WI38 (cell line): ENCODE results near the gene FUCA2.

Source experiments
- H3K4me3 ChIP-seq: 2 replicates; pipeline ENCODE4 v1.5.1; 2011; ENCODE audit warnings: low read depth, mild to moderate bottlenecking, control low read depth, low read length
- TF ChIP-seq, protein P1 (sequence below): IDR thresholded peaks from 2 replicates; pipeline ENCODE4 v1.5.1; 2012; ENCODE audit warnings: low read depth, mild to moderate bottlenecking, control low read depth, low read length

FUCA2 gene

DNA sequence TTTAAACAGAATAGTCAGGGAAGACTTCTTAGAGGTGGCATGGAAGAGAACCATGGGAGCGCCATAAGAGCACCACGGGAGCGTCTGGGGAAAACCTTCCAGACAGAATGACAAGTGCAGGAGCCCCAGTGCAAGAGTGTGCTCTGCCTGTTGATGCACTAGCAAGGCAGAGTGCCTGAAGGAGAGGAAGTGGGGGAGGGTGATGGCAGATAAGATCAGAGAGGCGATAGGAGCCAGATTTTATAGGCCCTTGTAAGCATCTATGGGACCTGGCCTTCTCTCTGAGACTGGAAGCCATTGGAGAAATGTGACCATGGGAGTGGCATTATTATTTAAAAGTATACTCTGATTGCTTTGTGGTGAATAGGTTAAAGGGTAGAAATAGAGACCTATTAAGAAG, 13.1 kb downstream of the FUCA2 start:
- TF ChIP-seq, protein P1, sequence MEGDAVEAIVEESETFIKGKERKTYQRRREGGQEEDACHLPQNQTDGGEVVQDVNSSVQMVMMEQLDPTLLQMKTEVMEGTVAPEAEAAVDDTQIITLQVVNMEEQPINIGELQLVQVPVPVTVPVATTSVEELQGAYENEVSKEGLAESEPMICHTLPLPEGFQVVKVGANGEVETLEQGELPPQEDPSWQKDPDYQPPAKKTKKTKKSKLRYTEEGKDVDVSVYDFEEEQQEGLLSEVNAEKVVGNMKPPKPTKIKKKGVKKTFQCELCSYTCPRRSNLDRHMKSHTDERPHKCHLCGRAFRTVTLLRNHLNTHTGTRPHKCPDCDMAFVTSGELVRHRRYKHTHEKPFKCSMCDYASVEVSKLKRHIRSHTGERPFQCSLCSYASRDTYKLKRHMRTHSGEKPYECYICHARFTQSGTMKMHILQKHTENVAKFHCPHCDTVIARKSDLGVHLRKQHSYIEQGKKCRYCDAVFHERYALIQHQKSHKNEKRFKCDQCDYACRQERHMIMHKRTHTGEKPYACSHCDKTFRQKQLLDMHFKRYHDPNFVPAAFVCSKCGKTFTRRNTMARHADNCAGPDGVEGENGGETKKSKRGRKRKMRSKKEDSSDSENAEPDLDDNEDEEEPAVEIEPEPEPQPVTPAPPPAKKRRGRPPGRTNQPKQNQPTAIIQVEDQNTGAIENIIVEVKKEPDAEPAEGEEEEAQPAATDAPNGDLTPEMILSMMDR = no peak
- H3K4me3 ChIP-seq = no peak overlapping the region

DNA sequence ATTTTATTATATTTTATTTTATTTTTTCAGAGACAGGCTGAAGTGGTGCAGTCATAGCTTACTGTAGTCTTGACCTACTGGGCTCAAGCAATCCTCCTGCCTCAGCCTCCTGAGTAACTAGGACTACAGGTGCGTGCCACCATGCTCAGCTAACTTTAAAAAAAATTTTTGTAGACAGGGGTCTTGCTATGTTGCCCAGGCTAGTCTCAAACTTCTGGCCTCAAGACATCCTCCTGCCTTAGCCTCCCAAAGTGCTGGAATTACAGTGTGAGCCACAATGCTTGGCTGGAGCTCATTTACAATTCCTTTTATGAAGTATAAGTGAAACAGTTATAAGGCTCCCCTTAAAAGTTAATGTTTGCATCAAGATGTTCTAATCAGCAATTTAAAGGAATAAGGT, 14.5 kb downstream of the FUCA2 start:
- no peak overlapping the region for H3K4me3 ChIP-seq
- TF ChIP-seq, protein P1 = no peak

DNA sequence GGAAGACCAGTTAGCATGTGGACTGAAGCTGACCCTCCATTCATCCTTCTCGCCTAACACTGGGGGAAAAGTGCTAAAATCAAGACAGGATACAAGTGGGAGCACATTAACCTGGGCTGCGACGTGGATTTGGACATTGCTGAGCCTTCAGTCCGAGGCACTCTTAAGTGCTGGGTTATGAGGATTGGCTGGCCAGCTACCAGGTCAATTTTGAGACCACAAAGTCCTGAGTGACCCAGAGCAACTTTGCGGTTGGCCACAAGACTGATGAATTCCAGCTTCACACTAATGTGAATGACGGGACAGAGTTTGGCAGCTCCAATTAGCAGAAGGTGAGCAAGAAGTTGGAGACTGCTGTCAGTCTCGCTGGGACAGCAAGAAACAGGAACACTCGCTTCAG, 20.7 kb downstream of the FUCA2 start:
- no peak overlapping the region for H3K4me3 ChIP-seq
- TF ChIP-seq, protein P1 = no peak

DNA sequence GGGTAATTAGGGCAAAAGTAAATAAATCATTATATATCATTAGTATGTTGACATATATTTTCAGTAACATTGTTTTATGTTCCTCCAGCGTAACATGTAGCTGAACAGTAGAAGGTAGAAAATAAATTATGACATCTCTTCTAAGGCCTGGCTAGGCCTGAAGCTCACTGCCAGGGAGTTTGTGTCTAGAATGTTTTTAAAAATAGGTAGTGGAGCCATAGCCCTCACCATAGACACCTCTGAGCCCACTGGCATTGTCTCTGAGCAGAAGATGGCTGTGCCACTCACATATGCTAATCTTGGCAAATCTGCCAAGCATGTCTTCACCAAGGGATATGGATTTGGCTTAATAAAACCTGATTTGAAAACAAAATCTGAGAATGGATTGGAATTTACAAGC, 21.3 kb downstream of the FUCA2 start:
- TF ChIP-seq, protein P1 = no peak
- H3K4me3 ChIP-seq = no peak overlapping the region

DNA sequence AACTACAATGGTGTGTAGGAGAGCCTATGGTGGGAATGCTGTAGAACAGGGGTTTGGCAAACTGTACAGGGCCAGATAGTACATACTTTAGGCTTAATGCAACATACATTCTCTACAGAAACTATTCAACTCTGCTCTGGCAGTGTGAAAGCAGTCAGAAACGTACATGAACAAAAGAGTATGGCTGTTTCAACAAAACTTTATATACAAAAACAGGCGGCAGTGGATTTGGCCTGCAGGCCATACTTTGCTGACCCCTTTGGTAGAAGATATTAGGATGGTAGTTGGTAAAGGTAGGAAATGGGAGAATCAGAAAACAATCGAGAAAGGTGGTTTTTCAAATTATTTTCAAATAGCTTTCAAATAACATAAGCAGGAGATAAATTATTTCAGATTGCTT, 24.8 kb downstream of the FUCA2 start:
- TF ChIP-seq, protein P1 = no peak

DNA sequence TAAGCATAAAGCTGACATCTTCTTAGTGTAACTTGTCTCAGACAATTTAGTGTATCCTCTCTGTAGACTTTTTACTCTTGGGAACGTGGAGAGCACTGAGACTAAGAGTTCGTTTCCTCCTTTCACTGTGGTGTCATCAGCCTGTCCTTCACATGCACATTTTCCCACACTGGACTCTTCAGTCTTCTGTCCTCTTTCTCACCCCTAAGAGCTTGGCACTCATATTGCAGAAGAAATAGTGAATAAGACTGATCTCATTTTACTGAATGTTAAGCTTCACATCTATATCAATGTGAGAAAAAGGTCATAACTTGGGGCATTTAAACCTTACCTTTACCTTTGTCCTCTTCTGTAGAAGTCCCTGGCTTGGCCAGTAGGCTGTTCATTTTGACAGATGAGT, 25.6 kb downstream of the FUCA2 start:
- no peak overlapping the region for H3K4me3 ChIP-seq
- TF ChIP-seq, protein P1 = no peak

More for the DNA sequence above, 24.8 kb downstream of the FUCA2 start:
- H3K4me3 ChIP-seq = no peak overlapping the region

DNA sequence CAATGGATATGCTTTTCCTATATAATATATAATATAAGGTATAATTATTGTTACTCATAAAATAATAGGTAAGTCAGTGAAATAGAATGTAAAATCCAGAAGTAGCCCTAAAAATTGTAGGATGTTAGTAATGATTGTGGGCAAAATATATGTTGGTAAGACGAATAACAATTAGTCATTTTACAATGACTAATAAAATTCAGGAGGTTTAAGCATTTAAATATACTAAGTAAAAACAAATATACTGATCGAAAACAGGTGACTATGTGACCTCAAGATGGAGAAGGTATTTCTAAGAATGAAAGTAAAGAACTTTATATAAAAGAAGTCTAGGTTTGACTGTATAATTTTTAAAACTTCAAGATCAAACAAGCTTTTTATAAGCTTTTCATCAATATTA, 28.9 kb downstream of the FUCA2 start:
- H3K4me3 ChIP-seq = no peak overlapping the region
- TF ChIP-seq, protein P1 = no peak
